A549 (cell line): ENCODE results near the gene RASL10A. TPM values are rescaled to one million over a fixed set of nuclear protein-coding genes. Genes with fewer than 3 reads are reported as not detected.

Source experiments
- ATAC-seq, 2 experiments: fragments of 200-7000 bp in 1 of 2; fragments of >200 bp in 1 of 2; cut with Nextera tagmentation in 1 of 2; cut with Tn5 transposase in 1 of 2; 3 replicates each; pipeline versions ENCODE4 v1.8.0 to v1.9.1; 2018 to 2020; ENCODE audit warnings: mild to moderate bottlenecking in 1 of 2, moderate library complexity in 1 of 2
- CTCF ChIA-PET: fragments of 300-600 bp; sonication (Branson Sonifier 250); formaldehyde crosslinking; extraction: SDS; loops from one replicate; lab custom pipeline; 2021; ENCODE audit warnings: antibody characterized with exemption, inconsistent platforms; lab: Yijun Ruan, JAX
- POLR2A ChIA-PET: fragments of 350-600 bp; formaldehyde crosslinking; extraction: SDS; loops from one replicate; lab custom pipeline; 2021; ENCODE audit warnings: antibody characterized with exemption, inconsistent platforms; lab: Yijun Ruan, JAX
- DNase-seq, 2 experiments: peaks; one replicate each; pipeline versions ENCODE4 v3.0.0 to v3.0.0-alpha.2; 2011 to 2016; ENCODE audit warnings: low read depth in 1 of 2, low spot score in 1 of 2
- FAIRE-seq: peaks from 2 replicates; lab custom pipeline; 2011; peaks lifted over from hg19 to GRCh38; lab: Jason Lieb, UNC
- H3K27ac ChIP-seq, 2 experiments: fragments of >200 bp; sonication (Bioruptor Twin); formaldehyde crosslinking; 3 replicates each; pipeline ENCODE4 v1.5.1; 2016 to 2017
- H3K4me1 ChIP-seq: fragments of >200 bp; sonication (Bioruptor Twin); formaldehyde crosslinking; 3 replicates; pipeline ENCODE4 v1.6.1; 2016
- H3K4me2 ChIP-seq: fragments of >200 bp; sonication (Bioruptor Twin); formaldehyde crosslinking; 3 replicates; pipeline ENCODE4 v1.6.1; 2016
- H3K4me3 ChIP-seq: fragments of >200 bp; sonication (Bioruptor Twin); formaldehyde crosslinking; 3 replicates; pipeline ENCODE4 v1.5.1; 2016
- H3K9me3 ChIP-seq: fragments of >200 bp; sonication (Bioruptor Twin); formaldehyde crosslinking; 3 replicates; pipeline ENCODE4 v1.6.1; 2016
- BHLHE40 ChIP-seq: IDR thresholded peaks from 2 replicates; pipeline ENCODE4 v1.6.1; 2012; ENCODE audit warnings: low read depth, low read length, inconsistent platforms
- CBX2 ChIP-seq: fragments of 200-600 bp; sonication (generic); IDR thresholded peaks from 2 replicates; pipeline ENCODE4 v1.6.1; 2016; ENCODE audit warnings: low read depth, mild to moderate bottlenecking, borderline replicate concordance
- CBX8 ChIP-seq: fragments of 200-600 bp; sonication (generic); IDR thresholded peaks from 2 replicates; pipeline ENCODE4 v1.6.1; 2016
- CEBPB ChIP-seq, 2 experiments: fragments of >200 bp in 1 of 2; sonication (Bioruptor Twin) in 1 of 2; formaldehyde crosslinking in 1 of 2; IDR thresholded peaks; 2 replicates each; pipeline ENCODE4 v1.6.1; 2012 to 2016
- CHD4 ChIP-seq: fragments of 200-600 bp; sonication (generic); IDR thresholded peaks from 2 replicates; pipeline ENCODE4 v1.6.1; 2016; ENCODE audit warnings: antibody characterized with exemption, mild to moderate bottlenecking, borderline replicate concordance
- CTCF ChIP-seq: fragments of >200 bp; sonication (Bioruptor Twin); formaldehyde crosslinking; IDR thresholded peaks from 3 replicates; pipeline ENCODE4 v1.5.1; 2016
- E2F6 ChIP-seq: IDR thresholded peaks from 2 replicates; pipeline ENCODE4 v1.6.1; 2012; ENCODE audit warnings: low read depth, borderline replicate concordance
- EHMT2 ChIP-seq: fragments of 200-600 bp; sonication (generic); IDR thresholded peaks from 2 replicates; pipeline ENCODE4 v1.6.1; 2016; ENCODE audit warnings: antibody characterized with exemption, low read depth, mild to moderate bottlenecking, moderate library complexity
- ELK1 ChIP-seq: fragments of 150-350 bp; IDR thresholded peaks from 2 replicates; pipeline ENCODE4 v1.6.1; 2014; ENCODE audit warnings: low read depth, mild to moderate bottlenecking, low read length
- EP300 ChIP-seq, 2 experiments: fragments of >200 bp; sonication (Bioruptor Twin); formaldehyde crosslinking; IDR thresholded peaks; 2 replicates in 1 of 2; 3 replicates in 1 of 2; pipeline ENCODE4 v1.6.1; 2016 to 2017
- HES2 ChIP-seq: fragments of >200 bp; sonication (Bioruptor Twin); formaldehyde crosslinking; IDR thresholded peaks from 2 replicates; pipeline ENCODE4 v1.6.1; 2016
- HMGXB4 ChIP-seq: fragments of 250-450 bp; sonication (Bioruptor Pico); IDR thresholded peaks from 2 replicates; pipeline ENCODE4 v1.5.0; 2021; ENCODE audit warnings: mild to moderate bottlenecking, moderate library complexity, borderline replicate concordance
- HOXB13 ChIP-seq: fragments of 250-450 bp; sonication (Bioruptor Pico); IDR thresholded peaks from 2 replicates; pipeline ENCODE4 v1.5.0; 2020; ENCODE audit warnings: low read depth, mild to moderate bottlenecking, moderate library complexity
- HOXB5 ChIP-seq: fragments of 250-450 bp; sonication (Bioruptor Pico); IDR thresholded peaks from 2 replicates; pipeline ENCODE4 v1.5.0; 2020; ENCODE audit warnings: mild to moderate bottlenecking, moderate library complexity
- JUNB ChIP-seq: fragments of >200 bp; sonication (Bioruptor Twin); formaldehyde crosslinking; IDR thresholded peaks from 2 replicates; pipeline ENCODE4 v1.6.1; 2016
- MAFK ChIP-seq: fragments of 450-650 bp; IDR thresholded peaks from 2 replicates; pipeline ENCODE4 v1.6.1; 2014; ENCODE audit not compliant: partially characterized antibody
- MAX ChIP-seq: IDR thresholded peaks from 2 replicates; pipeline ENCODE4 v1.6.1; 2012
- NPAS2 ChIP-seq: fragments of 250-450 bp; sonication (Bioruptor Pico); IDR thresholded peaks from 2 replicates; pipeline ENCODE4 v1.8.0; 2022; ENCODE audit warnings: mild to moderate bottlenecking, moderate library complexity, borderline replicate concordance
- PBX3 ChIP-seq: IDR thresholded peaks from 2 replicates; pipeline ENCODE4 v1.6.1; 2012
- PHF8 ChIP-seq: fragments of 200-600 bp; sonication (generic); IDR thresholded peaks from 2 replicates; pipeline ENCODE4 v1.6.1; 2016; ENCODE audit warnings: low read depth, mild to moderate bottlenecking, antibody characterized with exemption, moderate library complexity, borderline replicate concordance
- RAD21 ChIP-seq, 2 experiments: fragments of >200 bp in 1 of 2; sonication (Bioruptor Twin) in 1 of 2; formaldehyde crosslinking in 1 of 2; IDR thresholded peaks in 1 of 2; conservative IDR thresholded peaks in 1 of 2; 2 replicates in 1 of 2; 3 replicates in 1 of 2; pipeline ENCODE4 v1.6.1; 2012 to 2018; ENCODE audit warnings: inconsistent platforms in 1 of 2
- REST ChIP-seq: fragments of 200-600 bp; sonication (generic); IDR thresholded peaks from 2 replicates; pipeline ENCODE4 v1.6.1; 2016; ENCODE audit warnings: antibody characterized with exemption, mild to moderate bottlenecking, moderate library complexity
- SMC3 ChIP-seq: fragments of >200 bp; sonication (Bioruptor Twin); formaldehyde crosslinking; IDR thresholded peaks from 3 replicates; pipeline ENCODE4 v1.6.1; 2018; ENCODE audit warnings: inconsistent platforms
- ZC3H11A ChIP-seq: fragments of 450-650 bp; IDR thresholded peaks from 2 replicates; pipeline ENCODE4 v1.6.1; 2014; ENCODE audit warnings: antibody characterized with exemption, mild to moderate bottlenecking
- ZNF302 ChIP-seq: fragments of 250-450 bp; sonication (Bioruptor Pico); IDR thresholded peaks from 2 replicates; pipeline ENCODE4 v1.9.0; 2021; ENCODE audit warnings: inconsistent platforms, mild to moderate bottlenecking, moderate library complexity
- WGBS: methylation state at CpG from one replicate; pipeline ENCODE4 v1.1.6; 2017; ENCODE audit errors: missing lambda C conversion rate; 5-methylcytosine and 5-hydroxymethylcytosine counted together
- polyA plus RNA-seq, 4 experiments: library from polyadenylated mRNA; depleted of rRNA in 3 of 4; stranded (reverse); fragments of >200 nt; fragmentation: RNase III in 1 of 4; extraction: RNeasy Plus Mini Kit Qiagen cat#74134 plus additional on column Dnase treatment in 1 of 4; gene quantifications; 2 replicates in 3 of 4; 3 replicates in 1 of 4; pipeline ENCODE4 v1.2.3, GENCODE V29; 2011 to 2017

Gene RASL10A
- polyA plus RNA-seq, 2 of the 4 experiments (the other 2 are of a cell fraction) = 0.08 to 0.25 TPM

- no peak for TF ChIP-seq HOXB13 (CRISPR knock-in tag)
- no peak for TF ChIP-seq ELK1
- no peak for TF ChIP-seq ZNF302
- no peak for TF ChIP-seq NPAS2 (CRISPR knock-in tag)
- TF ChIP-seq CBX8 = no peak
- no peak for TF ChIP-seq HOXB5 (CRISPR knock-in tag)
- TF ChIP-seq MAX = peak; percentile 73; the same call in 1 of the 2 replicates
- no peak for TF ChIP-seq PBX3
- no peak; the same call in 1 of the 2 replicates for TF ChIP-seq HMGXB4 (CRISPR knock-in tag)
- no peak for TF ChIP-seq RAD21 (conservative IDR thresholded peaks at IDR 0.05 in 1 of 2, IDR thresholded peaks at IDR 0.05 in 1 of 2)
- no peak for TF ChIP-seq CBX2
- no peak for TF ChIP-seq CEBPB (IDR thresholded peaks at IDR 0.05)
- TF ChIP-seq EHMT2 = no peak
- no peak for TF ChIP-seq JUNB
- no peak for TF ChIP-seq REST
- peak; percentile 72; the same call in 1 of the 2 replicates for TF ChIP-seq BHLHE40
- TF ChIP-seq CHD4 = no peak
Observed at GRCh38 chr22:29267858-29268510, 47.5 kb downstream of the RASL10A start, which contains the start of the genes EWSR1 and RHBDD3 (continued).

- WGBS = 0% methylated on average over 3 of the region's 32 CpGs
- ATAC-seq (no peak), FAIRE-seq (no peak), DNase-seq (no peak)
- POLR2A ChIA-PET = no interaction called here
- Histone ChIP-seq H3K4me2 (peak overlapping the region; percentile 98), H3K4me1 (peaks cover 31% of the 10 kb centered on the region), H3K9me3 (no peaks in the 10 kb centered on the region), H3K4me3 (peak overlapping the region; percentile 99), H3K27ac (peak overlapping the region; percentile 100)
- CTCF ChIA-PET = interaction anchor here (1.1 to 1.5 kb wide), 2 partner anchors 20 to 22 kb away, joined by 3 to 4 read pairs; no protein-coding TSS in a partner anchor
- TF ChIP-seq HOXB5 (CRISPR knock-in tag) (no peak), CTCF (no peak), E2F6 (0 out of 2 replicates have a peak, but pooled peaks have one; percentile 12), HOXB13 (CRISPR knock-in tag) (no peak), MAFK (no peak), ELK1 (no peak), SMC3 (no peak), PHF8 (peak; percentile 80), CBX8 (no peak), ZC3H11A (no peak), HES2 (no peak), RAD21 (conservative IDR thresholded peaks at IDR 0.05 in 1 of 2, IDR thresholded peaks at IDR 0.05 in 1 of 2) (no peak), EP300 (IDR thresholded peaks at IDR 0.05) (no peak)
Observed at GRCh38 chr22:29267462-29267857, 48.0 kb downstream of the RASL10A start.
